ENCODE data around the gene ADRA2B. TPM values are rescaled to one million over a fixed set of nuclear protein-coding genes. Genes with fewer than 3 reads are reported as not detected.

Gene ADRA2B
- total RNA-seq (1 to 10 TPM in 2 of 5 donors, under 1 TPM in 1, not detected in 2; 0.43 to 2.9 (median 2.0) TPM), polyA plus RNA-seq (under 1 TPM; 0.15 to 0.45 (median 0.19) TPM)
- long read RNA-seq, donor 1, partial matches to known transcripts, result 0 of 1 reads
- long read RNA-seq, donor 1, other reads (novel, unspliced or antisense), result 0 of 1 reads
- long read RNA-seq, donor 2, result 0 reads
- long read RNA-seq, donor 3, result 0 reads
- long read RNA-seq, donor 4, result 0 reads
- long read RNA-seq, donor 5, result 0 reads
- long read RNA-seq, donor 6, result 0 reads
- long read RNA-seq, donor 7, partial matches to known transcripts, result 0 of 1 reads
- long read RNA-seq, donor 7, other reads (novel, unspliced or antisense), result 0 of 1 reads
- long read RNA-seq, donor 8, partial matches to known transcripts, result 0 of 2 reads
- long read RNA-seq, donor 8, other reads (novel, unspliced or antisense), result 0 of 2 reads
- long read RNA-seq, donor 9, partial matches to known transcripts, result 0 of 4 reads
- long read RNA-seq, donor 9, other reads (novel, unspliced or antisense), result 0 of 4 reads
- long read RNA-seq, donor 10, result 0 reads

DNA sequence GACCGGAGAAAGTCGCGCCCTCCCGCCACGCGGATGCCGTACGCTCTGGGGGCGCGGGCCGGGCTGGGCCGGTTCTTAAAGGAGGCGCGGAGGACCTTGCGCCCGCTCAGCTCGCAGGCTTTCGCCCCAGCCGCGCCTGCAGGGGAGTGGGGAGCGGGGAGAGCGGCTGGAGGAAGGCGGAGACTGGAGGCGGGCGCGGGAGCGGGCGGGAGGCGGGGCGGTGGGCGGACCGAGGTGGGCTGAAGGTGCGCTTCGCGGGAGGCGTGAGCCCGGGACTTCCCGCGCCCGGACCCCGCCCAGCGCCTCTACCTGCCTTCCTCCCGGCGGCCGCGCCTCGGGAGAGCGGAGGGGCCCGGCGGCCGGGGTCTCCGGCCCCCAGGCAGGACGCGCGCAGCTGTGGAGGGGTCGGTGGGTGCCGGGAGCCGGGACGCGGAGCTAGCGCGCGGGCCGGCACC is at the start of gene ADRA2B:
Gene ADRA2B (minus strand): TSS at position 148 of the 455 bp plus-strand sequence. CDS start 422 bp downstream, outside the sequence.
- Histone ChIP-seq H3K9me3 (no peaks in the 10 kb centered on the region), H3K27me3 (peaks cover 5 to 70% (median 26%) of the 10 kb centered on the region in 3 donors), H3K27ac (peak within 1 kb of the TSS; percentile 2 to 80 (median 63)), H3K36me3 (no peaks in the 10 kb centered on the region), H3K4me3 (peak within 1 kb of the TSS; percentile 60 to 80 (median 72)), H3K4me1 (peaks cover 18 to 22% (median 20%) of the 10 kb centered on the region in 4 donors)
- DNase-seq, result peak; percentile 86 to 96
- intact Hi-C loops (cut with DNase I; ENCODE audit: low total_unique reads), result no loop called here
- 0 to 1% (median 1%) methylated on average over 22 to 52 of the region's 64 CpGs for WGBS, 5 donors
- TF ChIP-seq POLR2AphosphoS5 (IDR thresholded peaks at IDR 0.05) (peak in 1 of 3 donors; percentile 12), POLR2A (IDR thresholded peaks at IDR 0.05) (no peak)
- TF ChIP-seq, protein P1, sequence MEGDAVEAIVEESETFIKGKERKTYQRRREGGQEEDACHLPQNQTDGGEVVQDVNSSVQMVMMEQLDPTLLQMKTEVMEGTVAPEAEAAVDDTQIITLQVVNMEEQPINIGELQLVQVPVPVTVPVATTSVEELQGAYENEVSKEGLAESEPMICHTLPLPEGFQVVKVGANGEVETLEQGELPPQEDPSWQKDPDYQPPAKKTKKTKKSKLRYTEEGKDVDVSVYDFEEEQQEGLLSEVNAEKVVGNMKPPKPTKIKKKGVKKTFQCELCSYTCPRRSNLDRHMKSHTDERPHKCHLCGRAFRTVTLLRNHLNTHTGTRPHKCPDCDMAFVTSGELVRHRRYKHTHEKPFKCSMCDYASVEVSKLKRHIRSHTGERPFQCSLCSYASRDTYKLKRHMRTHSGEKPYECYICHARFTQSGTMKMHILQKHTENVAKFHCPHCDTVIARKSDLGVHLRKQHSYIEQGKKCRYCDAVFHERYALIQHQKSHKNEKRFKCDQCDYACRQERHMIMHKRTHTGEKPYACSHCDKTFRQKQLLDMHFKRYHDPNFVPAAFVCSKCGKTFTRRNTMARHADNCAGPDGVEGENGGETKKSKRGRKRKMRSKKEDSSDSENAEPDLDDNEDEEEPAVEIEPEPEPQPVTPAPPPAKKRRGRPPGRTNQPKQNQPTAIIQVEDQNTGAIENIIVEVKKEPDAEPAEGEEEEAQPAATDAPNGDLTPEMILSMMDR (IDR thresholded peaks at IDR 0.05), result no peak

GRCh38 chr2:96164459-96165184 is 48.3 kb upstream of the ADRA2B start:
- Histone ChIP-seq H3K36me3 (no peaks in the 10 kb centered on the region), H3K4me3 (no peak overlapping the region), H3K27ac (peak overlapping the region in 4 of 5 donors; percentile 50 to 72 (median 58)), H3K27me3 (peaks cover 0 to 4% (median 0%) of the 10 kb centered on the region in 3 donors), H3K4me1 (no peaks in the 10 kb centered on the region), H3K9me3 (peaks cover 0 to 5% (median 3%) of the 10 kb centered on the region in 4 donors)
- intact Hi-C loops (cut with DNase I; ENCODE audit: low total_unique reads), result no loop called here
- 79 to 88% (median 82%) methylated on average over 11 to 18 of the region's 18 CpGs for WGBS, 5 donors
- TF ChIP-seq POLR2AphosphoS5 (IDR thresholded peaks at IDR 0.05) (no peak), POLR2A (IDR thresholded peaks at IDR 0.05) (no peak), EP300 (IDR thresholded peaks at IDR 0.05) (no peak)
- TF ChIP-seq, protein P1 (IDR thresholded peaks at IDR 0.05), result no peak
- peak in 1 of 2 donors; percentile 57 for DNase-seq

DNA sequence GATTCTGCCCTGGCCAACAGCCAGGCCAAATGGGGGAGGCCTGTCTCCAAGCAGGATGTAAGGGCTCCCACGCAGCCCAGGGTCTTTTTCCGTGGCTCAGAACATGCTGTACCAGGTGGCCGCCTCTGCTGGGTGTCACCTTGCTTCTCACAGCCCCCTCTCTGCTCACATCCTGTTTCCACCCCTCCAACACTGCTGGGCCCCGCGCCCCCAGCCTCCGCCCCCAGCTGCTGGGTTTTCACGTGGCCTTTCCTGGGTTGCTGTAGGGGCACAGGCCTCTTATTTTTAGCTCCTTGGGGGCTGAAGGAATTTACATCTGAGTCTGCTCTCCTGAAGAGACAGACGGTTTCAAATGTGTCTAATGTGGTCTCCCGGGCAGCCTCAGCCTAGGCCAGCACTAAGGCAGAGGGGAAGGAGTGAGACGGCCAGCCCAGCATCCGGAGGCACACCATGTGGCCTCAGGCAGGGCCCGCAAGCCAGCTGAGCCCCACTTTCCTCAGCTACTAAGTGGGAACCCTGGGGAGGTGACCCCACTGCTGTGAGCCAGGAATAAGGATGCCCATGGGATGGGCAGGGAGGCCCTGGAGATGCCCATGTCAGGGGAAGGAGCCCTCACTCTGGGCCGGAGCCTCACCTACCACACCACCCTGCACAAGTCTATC is 47.5 kb upstream of the ADRA2B start:
- peaks cover 0 to 5% (median 3%) of the 10 kb centered on the region in 4 donors for H3K9me3 ChIP-seq
- intact Hi-C loops (cut with DNase I; ENCODE audit: low total_unique reads), result no loop called here
- WGBS, 5 donors, result 48 to 84% (median 69%) methylated on average over 11 to 13 of the region's 13 CpGs
- no peaks in the 10 kb centered on the region for H3K4me1 ChIP-seq
- H3K27me3 ChIP-seq, result peaks cover 0 to 4% (median 0%) of the 10 kb centered on the region in 3 donors
- TF ChIP-seq POLR2A (IDR thresholded peaks at IDR 0.05), result no peak
- TF ChIP-seq, protein P1 (IDR thresholded peaks at IDR 0.05), result no peak
- TF ChIP-seq EP300 (IDR thresholded peaks at IDR 0.05), result no peak
- TF ChIP-seq POLR2AphosphoS5 (IDR thresholded peaks at IDR 0.05), result no peak
- H3K27ac ChIP-seq, result peak overlapping the region; percentile 6 to 72 (median 56)
- no peak overlapping the region for H3K4me3 ChIP-seq
- no peaks in the 10 kb centered on the region for H3K36me3 ChIP-seq
- peak in 1 of 2 donors; percentile 73 for DNase-seq

GRCh38 chr2:96163415-96163767 is 47.0 kb upstream of the ADRA2B start:
- Histone ChIP-seq H3K27me3 (peaks cover 0 to 7% (median 0%) of the 10 kb centered on the region in 3 donors), H3K4me1 (no peaks in the 10 kb centered on the region), H3K27ac (peak overlapping the region in 4 of 5 donors; percentile 30 to 60 (median 46)), H3K9me3 (peaks cover 0 to 5% (median 3%) of the 10 kb centered on the region in 4 donors), H3K4me3 (no peak overlapping the region), H3K36me3 (no peaks in the 10 kb centered on the region)
- WGBS, 5 donors, result 78 to 96% (median 94%) methylated on average over 5 of the region's 5 CpGs
- no peak for DNase-seq
- TF ChIP-seq, protein P1 (IDR thresholded peaks at IDR 0.05), result no peak
- TF ChIP-seq POLR2A (IDR thresholded peaks at IDR 0.05) (no peak), POLR2AphosphoS5 (IDR thresholded peaks at IDR 0.05) (no peak), EP300 (IDR thresholded peaks at IDR 0.05) (no peak)
- intact Hi-C loops (cut with DNase I; ENCODE audit: low total_unique reads), result no loop called here

Measured in stomach (tissue), 19 donors.